G401.6 (cell line): Measurements from ENCODE around the gene SMOC1.

Experiments
- FAIRE-seq: peaks from 2 replicates; lab custom pipeline; 2012; peaks lifted over from hg19 to GRCh38; lab: Jason Lieb, UNC

Gene SMOC1

DNA sequence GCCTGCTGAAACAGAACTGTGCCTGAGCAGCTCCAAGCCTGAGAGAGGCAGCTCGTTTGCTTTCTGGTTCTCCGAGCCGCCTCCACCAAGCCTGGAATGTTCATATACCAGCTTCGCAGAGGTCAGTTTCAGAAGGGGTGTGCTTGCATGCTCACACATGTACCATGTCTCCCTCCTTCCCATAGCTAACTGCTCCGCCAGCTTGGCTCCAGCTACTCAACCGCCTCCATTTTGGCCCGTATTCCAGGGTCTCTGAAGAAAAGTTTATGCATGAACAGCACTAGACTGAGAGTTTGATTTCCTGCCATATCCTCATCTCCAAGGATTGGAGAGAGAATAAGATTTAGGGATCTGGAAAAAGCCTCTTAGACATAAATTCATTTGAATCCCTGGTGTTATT lies 103.7 kb downstream of the SMOC1 start:
- FAIRE-seq: no peak

DNA sequence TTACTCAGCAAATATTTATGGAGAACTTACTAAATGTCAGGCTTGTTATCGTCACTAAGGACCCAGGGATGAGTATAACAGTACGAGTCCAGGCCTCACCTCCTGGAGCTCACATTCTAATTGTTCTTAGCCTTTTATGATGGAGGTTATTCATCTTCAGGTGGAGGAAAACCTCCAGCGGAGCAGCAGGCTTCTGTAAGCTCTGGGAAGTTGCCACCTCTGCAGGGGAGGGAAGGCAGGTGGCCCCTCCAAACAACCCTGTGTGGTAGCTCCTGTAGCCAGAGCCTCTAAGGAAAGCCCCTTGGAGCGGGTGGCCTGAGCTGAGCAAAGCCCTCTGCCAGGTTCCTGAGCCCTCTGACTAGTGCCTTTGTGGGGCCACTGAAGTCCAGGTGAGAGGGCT lies 104.1 kb downstream of the SMOC1 start:
- FAIRE-seq: no peak

DNA sequence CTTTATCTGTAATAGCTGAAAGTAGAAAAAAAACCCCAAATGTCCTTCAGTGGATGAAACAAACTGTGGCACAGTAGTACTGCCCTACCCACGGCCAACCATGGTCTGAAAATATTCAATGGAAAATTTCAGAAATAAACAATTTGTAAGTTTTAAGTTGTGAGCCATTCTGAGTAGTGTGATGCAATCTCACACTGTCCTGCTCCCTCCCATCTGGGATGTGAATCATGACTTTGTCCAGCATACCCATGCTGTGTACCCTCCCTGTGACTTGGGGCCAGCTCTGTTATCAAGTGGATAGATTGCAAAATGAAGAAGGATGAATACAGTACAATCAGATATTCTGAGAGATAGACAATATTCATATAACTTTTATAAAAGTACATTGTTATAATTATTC lies 106.2 kb downstream of the SMOC1 start:
- no peak for FAIRE-seq

DNA sequence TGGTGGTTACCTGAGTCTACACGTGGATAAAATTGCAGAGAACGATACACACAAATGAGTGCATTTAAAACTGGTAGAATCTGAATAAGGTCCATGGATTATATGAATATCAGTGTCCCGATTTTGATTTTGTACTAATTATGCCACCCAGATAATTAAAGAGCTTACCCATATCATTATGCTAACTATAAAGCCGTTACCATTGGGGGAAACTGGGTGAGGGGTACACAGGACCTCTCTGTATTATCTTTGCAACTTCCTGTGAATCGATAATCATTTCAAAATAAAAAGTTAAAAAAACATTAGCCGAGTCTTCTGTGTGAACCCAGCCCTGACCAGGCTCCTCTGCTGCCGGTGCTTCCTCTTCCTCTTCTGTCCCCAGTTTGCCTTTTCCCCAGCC lies 107.1 kb downstream of the SMOC1 start:
- FAIRE-seq: no peak

DNA sequence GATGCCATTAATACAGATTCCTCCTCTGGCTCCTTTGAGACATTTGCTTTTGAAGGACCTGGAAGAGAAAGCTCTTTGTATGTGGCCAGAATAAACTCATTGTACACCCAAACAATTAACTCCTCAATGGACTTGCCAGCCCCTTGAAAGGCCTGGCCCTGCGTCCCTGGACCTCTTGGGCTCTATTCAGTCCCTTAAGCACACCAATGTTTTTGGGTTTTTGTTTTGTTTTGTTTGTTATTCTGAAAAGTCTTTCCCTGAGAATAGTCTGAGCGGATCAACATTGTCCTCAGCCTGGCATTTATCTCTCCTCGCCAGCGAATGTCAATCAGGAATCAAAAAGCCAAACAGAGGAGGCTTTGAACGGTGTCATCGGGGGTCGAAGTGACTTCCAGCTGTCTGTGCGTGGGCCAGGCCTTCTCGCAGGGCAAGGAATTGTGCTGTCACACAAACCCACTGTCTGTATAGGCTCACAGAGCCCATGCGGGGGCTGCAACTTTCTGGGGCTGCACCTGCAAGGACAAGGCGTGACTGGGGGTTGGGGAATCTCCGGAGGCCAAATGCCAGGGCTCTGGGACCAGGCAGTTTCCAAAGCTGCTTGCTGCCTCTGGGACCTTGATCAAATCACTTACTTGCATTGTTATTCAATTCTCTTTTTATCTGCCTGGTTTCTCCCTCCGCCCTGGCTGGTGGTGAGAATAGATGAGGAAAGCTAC lies 108.3 kb downstream of the SMOC1 start:
- no peak for FAIRE-seq

DNA sequence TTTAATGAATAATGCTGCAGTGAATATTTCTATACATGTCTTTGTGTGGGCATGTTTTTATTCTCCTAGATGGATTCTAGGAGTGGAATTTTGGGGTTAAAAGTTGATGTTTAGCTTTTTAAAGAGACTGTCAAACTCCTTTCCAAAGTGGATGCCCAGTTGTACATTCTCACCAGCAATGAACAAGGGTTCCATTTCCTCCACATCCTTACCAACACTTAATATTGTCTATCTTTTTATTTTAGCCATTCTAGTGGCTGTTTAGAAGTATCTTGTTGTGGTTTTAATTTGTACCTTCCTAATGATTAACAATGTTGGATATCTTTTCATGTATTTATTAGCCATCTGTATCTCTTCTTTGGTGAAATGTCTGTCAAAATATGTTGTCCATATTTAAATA lies 109.8 kb downstream of the SMOC1 start:
- no peak for FAIRE-seq

DNA sequence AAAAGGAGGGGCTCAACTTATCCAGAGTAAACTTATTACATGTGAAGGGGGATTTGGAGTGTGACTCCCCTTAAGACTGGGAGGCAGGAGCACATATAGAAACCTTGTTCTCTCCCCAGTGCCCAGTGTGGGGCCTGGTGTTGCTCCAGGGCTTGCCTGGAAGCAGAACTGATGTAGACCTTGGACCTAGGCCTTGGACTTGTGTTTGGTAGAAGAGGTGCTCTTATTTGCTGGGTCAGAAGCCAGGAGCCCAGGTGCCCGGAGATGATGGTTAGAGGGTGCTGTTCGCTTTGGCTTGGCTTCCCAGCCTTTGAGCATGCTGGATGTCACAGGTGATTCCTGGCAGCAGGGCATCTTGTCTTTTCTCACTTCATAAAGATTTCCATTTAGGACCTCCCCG lies 110.4 kb downstream of the SMOC1 start:
- no peak for FAIRE-seq

DNA sequence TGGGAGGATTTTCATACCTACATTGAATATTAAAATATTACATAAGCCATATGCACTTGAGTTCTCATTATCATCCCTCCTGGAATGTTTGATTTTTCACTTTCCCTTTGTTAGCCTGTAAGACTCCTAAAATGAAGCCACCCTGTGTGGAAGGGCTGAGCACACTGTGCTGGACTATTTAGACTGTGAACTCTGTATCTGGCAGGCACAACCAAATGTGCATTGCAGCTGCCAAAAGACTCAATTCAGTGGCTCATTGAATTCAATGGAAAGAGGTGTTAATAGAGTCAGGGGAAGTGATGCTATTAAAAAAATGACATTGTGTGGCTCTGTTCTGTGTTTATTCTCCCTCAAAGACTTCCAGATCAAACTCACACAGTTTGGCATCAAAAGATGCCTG lies 111.1 kb downstream of the SMOC1 start:
- no peak for FAIRE-seq

DNA sequence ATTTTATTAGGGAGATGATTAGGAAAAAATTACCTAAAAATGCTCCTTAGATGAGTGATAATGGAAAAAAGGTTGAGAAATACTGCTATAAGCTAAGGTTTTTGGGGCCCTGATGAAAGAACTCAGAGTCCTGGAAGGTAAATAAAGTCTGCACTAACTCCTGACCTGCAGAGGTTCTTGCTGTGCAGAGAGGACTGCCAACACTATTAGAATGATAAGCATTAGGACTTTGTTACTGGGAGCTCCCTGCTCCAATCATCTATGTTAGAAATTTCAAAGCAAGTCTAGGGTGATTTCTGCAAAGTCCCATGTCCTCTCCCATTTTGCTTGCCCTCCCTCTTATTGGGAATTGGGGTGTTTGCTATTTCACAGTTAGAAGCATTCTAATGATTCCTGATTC lies 112.2 kb downstream of the SMOC1 start:
- no peak for FAIRE-seq

DNA sequence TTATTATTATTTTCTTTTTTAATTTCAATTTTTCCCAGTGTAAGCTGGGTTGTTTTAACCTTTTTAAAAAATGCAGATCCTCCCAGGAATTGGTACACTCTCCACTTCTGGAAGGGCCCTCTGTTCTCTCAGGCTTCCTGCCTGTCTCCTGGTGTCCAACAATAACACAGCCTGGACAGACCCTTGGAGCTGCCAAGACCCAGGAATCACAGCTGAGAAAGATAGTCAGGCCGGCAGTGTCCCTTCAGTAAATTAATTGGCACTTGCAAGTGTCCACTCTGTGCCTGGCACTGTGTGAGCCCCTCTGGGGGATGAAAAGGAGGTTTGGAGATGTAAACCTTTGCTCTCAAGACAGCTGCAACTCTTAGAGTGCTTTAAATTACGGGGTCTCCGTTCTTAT lies 113.3 kb downstream of the SMOC1 start:
- no peak for FAIRE-seq

DNA sequence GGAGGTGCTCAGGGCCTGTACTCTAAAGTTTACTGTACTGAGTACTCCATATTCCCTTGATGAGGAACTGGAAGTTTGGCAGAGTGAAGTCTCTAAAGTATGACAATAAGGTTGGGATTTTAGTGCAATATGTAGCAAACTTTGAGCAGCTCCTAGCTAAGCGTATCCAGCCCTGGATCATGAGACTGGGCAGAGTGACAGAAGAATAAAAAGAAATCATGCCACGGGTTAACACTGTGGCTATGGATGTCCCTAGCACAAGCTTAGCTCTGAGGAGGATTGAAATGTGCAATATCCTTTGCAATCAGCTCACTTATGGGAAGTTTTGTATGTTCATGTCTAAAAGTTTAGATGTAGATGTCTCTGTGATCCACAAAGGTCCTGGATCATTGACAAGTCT lies 114.1 kb downstream of the SMOC1 start:
- no peak for FAIRE-seq

DNA sequence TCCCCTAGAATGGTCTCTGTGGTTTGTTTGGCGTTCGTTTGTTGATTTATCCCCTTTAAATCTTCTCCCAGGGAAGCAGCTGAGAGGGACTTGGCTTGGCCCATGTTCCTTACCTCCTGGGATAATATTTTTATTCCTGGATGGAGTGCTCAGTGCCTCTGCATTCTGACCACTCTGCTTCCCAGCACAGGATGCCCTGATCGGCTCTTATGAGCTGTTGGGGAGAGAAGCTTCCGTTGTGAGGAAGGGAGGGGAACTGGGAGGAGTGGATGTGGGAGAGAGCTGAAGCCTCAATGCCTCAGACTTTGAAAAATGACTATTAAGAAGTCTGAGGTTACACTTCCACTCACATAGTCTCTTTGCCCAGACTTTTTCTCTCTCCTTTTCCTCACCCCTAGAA lies 114.8 kb downstream of the SMOC1 start:
- no peak for FAIRE-seq

DNA sequence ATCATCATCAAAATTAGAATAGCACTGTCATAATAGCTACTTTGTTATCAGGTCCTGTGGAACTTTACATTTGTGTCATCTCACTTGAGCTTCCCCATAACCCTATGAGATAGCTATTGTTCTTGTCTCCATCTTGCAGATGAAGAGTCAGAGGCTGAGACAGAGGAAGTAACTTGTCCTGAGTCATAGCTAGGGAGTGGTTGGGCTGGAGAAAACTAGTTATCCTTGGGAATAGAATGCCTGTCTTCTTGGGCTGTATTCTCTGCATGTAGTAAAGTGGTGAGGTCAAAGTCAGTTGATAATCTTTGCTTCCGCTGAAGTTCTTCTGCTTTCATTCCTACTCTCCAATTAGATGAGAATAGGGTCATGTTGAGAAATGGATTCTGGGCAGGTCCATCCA lies 117.0 kb downstream of the SMOC1 start:
- FAIRE-seq: no peak

DNA sequence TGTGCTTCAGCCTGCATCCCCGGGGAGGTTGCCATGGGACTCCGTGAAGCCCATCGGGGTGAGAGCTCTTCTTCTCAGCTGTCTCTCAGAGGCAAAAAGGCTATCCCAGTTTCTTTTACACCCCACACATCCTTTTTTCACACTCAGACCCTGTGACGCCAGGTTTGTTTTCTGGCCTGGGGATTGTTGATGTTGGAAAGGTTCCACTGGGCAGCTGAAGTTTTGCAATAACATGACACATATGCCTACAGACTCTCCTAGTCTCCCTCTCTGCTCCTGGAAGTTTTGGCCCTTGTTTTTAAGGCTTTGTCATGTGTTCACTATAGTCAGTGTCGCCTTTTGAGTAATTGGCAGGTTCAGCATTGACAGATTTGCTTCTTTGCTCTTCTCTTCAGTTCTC lies 118.6 kb downstream of the SMOC1 start:
- FAIRE-seq: no peak

DNA sequence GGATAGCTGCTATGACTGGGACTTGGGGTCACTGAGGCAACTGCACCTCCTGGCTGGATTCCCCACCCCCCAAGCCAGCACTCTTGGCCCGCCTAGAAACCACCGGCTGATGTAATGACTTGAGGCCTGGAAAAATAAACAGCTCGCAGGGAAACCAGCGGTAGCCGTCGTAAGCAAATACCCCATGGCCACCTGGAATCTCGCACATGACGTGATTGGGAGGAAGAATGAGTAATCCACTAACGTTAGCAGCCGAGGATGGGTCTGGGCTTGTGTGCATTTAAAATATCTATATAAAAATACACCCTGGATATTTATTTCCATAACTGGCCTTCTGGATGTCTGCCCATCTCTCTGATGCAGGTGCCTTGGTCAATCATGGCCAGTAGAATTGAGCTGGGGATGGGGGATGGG lies 120.1 kb downstream of the SMOC1 start:
- no peak for FAIRE-seq

DNA sequence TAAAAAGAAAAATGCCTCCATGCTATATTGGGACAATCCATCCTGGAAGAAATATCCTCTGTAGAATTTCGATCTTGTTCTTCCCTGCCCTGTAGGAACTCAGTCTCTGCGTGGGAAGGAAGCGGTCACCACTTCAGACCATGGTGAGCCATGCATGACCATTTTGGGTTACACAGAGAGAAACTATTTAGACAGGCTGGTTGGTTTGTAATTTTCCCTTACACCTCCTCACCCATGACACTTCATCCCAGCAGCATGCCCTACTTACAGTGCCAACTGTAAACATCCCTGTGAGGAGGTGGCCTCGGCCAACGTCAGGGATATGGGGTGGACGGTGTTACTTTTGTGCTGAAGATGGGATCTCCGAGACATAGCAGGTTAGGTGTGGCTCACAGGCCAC lies 121.4 kb downstream of the SMOC1 start:
- FAIRE-seq: no peak

DNA sequence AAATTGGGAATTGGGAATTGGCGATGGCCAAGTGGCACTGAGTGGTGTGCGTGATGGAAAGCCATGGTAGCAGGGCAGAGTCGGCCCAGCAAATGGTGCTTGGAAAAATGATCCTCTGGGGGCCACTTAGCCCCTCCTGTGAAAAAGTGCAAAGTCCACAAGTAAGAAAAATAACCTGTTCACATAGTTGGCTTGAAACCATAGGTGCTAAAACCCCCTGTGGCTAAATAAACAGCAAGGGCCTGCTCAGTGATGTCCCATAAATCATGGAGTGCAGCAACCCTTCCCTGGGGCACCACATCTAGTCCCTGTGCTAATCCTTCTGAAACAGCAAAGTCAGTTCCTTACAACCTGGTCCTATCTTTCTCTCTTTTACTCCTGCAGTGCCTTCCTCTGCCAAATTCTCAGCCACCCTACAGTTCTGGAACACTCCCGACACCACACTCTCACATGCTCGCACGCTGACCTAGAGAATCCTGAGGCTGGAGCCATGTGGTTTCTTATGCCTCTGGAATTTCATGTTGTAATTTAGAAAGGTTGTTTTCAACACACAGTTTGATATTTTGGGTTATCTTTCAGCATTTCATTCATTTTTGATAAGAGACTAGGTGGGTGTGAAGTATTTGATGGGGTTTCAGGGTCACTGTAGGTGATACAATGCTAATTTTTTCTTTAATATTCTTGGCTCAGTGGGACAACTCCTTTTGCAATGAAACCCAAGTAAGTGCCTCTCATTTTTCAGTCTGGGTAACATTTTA lies 123.6 kb downstream of the SMOC1 start:
- no peak for FAIRE-seq

DNA sequence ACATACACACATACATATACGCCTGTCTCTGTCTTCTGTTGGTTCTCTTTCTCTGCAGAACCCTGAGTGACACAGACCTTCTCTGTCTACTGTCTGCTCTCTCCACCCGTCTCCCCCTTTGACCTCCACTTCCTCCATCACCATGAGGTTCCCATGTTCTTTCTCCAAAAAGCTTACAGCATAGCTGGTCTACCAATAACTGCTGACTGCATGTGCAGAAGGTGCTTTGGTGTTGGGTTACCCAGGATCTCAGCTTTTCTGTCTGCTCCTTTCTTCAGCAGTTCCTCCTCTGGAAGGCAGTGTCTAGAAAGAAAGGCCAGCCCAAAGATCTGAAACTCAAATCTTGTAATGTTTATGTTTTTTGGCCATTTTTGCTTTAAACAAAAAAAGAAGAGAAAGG lies 125.6 kb downstream of the SMOC1 start:
- no peak for FAIRE-seq

DNA sequence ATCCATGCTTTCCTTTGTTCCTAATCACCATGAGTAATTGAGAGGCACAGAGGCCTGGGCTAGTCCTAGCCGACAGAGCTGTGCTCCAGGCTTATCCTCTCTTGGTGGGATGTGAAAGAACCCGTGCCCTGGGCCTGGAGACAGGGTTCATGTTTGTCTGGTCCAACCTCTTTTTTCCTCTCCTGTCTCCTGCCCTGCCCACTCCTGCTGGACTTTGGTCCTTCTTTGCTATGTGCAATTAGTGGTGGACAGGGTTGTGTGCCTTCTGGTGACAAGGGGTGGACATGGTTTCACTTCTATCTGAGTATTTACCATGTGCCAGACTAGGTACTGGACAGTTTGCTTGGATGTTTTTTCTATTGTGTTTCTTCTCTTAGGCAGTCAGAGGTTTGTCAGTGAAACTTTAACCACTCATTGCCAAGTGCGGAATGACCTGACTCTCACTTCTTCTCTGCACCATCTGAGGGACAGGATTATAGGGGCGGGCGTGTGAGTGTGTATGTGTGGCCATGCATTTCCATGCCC lies 126.1 kb downstream of the SMOC1 start:
- no peak for FAIRE-seq

DNA sequence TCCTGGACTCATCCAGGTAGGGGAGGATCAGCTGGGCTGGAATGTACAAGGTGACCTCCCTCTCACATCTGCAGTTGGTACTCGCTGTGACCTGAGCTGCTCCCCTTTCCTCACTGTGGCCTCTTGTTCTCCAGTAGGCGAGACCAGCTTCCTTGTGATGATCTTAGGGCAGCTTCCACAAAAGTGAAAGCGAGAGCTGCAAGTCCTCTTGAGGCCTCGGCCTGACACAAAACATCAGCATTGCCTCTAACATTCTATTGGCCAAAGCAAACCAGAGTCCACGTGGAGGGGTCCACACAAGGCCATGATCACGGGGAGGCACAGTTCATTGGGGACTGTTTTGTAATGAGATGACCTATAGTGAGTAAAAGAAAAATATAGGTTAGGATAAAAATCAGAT lies 127.5 kb downstream of the SMOC1 start:
- no peak for FAIRE-seq

DNA sequence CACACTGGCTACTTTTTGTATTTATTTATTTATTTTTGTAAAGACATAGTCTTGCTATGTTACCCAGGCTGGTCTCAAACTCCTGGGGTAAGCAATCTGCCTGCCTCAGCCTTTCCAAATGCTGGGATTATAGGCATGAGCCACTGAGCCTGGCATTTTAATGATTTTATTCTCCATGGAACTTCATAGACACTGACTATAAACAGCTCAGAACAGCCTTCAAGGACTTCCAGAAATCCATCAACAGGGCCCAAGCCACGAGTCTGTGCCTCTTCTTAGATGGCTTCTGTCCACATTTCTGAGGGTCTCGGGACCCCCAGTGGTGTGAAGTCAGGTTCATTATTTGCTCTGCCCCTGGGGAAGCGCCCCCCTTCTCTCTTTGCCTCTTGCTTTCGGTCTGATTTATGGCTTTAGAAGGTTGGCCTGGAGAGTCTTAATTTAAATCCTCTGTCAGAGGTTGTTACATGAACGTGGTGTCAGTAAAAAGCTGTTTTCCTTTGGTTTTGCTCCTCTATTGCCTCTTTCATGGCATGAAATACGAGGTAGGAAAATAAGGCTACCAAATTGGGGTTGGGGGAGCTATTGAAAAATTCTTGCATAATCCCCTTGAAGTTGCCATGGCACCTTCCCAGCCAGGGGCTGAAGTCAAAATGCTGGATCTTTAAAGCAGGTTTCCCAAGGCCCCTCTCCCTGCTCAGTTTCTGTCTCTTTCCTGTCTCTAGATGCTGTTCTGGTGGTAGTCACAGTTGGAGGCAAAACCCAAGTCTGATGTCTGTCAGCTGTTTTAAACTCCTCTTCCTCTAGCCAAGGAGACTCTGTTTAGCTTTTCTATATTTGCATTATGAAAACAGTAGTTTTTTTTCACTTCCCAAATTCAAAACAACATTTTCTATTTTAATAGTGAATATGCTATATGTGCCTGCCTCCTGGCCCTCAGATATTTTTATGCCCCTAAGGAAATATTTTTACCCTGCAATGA lies 129.4 kb downstream of the SMOC1 start:
- no peak for FAIRE-seq

DNA sequence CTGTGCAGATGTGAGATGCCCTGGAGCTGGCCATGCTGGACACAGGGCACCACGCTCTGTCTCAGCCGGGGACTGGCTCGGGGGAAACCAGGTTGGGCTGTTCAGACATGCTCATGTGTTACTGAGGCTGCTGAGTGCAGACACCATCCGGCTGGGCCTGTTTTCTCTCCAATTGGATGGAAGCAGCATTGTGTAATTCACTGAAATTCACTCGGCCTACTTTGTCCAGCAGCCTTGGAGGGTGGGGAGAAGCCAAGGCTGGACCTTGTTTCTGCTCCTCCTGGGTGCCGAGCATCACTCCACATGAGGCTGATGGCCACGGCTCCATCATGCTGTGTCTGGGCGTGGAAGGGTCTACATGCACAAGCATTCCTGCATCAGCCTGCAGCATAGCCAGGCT lies 130.7 kb downstream of the SMOC1 start:
- no peak for FAIRE-seq

DNA sequence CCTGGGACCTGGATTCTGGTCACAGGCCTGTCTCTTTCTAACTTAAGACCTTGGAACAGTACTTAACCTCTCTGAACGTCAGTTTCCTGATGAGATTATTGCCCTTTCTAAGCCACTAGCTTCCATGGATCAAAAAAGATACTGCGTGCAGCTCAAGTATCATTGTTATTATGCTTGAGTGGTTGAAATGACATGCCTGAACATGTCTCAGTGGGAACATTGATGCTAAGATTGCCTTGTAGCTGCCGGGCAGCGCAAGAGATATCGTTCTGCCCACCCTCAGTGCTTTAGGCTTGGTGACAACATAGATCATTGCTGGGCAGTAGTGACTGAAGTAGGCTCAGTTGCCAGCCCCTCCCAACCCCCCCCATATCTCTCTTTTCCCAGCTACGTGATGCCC lies 131.9 kb downstream of the SMOC1 start:
- FAIRE-seq: no peak
